NCI-H1417 (cell line): ENCODE results near the gene USF3.

Source experiments
- DNase-seq, 3 experiments: peaks; one replicate each; lab custom pipeline; 2025; lab: John Stamatoyannopoulos, UW

USF3 gene

GRCh38 chr3:113695786-113696645, at the start of gene USF3:
Gene USF3, minus strand, starts transcription at chr3:113696642. Its CDS starts 21,764 bp downstream, at chr3:113674878.
- DNase-seq = peak; percentile 51 to 89 (median 87)

GRCh38 chr3:113745756-113746547, 49.5 kb upstream of the USF3 start, which contains the start of gene NAA50:
Gene NAA50, minus strand, starts transcription at chr3:113746249. Its CDS starts 300 bp downstream, at chr3:113745949.
- DNase-seq = peak; percentile 87 to 95 (median 94)

GRCh38 chr3:113744941-113745755, 48.7 kb upstream of the USF3 start:
- peak; percentile 67 to 83 (median 83) for DNase-seq

- no peak for DNase-seq
Measured at GRCh38 chr3:113743006-113743630, 46.7 kb upstream of the USF3 start.

GRCh38 chr3:113741620-113742019, 45.2 kb upstream of the USF3 start:
- no peak for DNase-seq

GRCh38 chr3:113741086-113741485, 44.6 kb upstream of the USF3 start:
- DNase-seq = no peak

GRCh38 chr3:113736548-113737089, 40.2 kb upstream of the USF3 start:
- DNase-seq = peak; percentile 17 to 73 (median 22)

- DNase-seq = no peak
Measured at GRCh38 chr3:113731694-113732093, 35.3 kb upstream of the USF3 start.

- DNase-seq = no peak
Measured at GRCh38 chr3:113730550-113730949, 34.1 kb upstream of the USF3 start.

GRCh38 chr3:113728661-113729060, 32.2 kb upstream of the USF3 start:
- DNase-seq = no peak

- DNase-seq = no peak
Measured at GRCh38 chr3:113721636-113722035, 25.2 kb upstream of the USF3 start.

GRCh38 chr3:113719758-113720157, 23.3 kb upstream of the USF3 start:
- no peak for DNase-seq

- DNase-seq = no peak
Measured at GRCh38 chr3:113719294-113719693, 22.9 kb upstream of the USF3 start.

GRCh38 chr3:113717818-113718217, 21.4 kb upstream of the USF3 start:
- DNase-seq = no peak

- DNase-seq = no peak
Measured at GRCh38 chr3:113717308-113717707, 20.9 kb upstream of the USF3 start.

- no peak for DNase-seq
Measured at GRCh38 chr3:113714702-113715101, 18.3 kb upstream of the USF3 start.

GRCh38 chr3:113712129-113712528, 15.7 kb upstream of the USF3 start:
- no peak for DNase-seq

GRCh38 chr3:113707835-113708234, 11.4 kb upstream of the USF3 start:
- DNase-seq = no peak

GRCh38 chr3:113698956-113699355, 2.5 kb upstream of the USF3 start:
- DNase-seq = no peak

- DNase-seq = no peak
Measured at GRCh38 chr3:113698213-113698742, 1.8 kb upstream of the USF3 start.
